Panc1 (cell line): ENCODE data around the gene SF3B1. TPM values are rescaled to one million over a fixed set of nuclear protein-coding genes. Genes with fewer than 3 reads are reported as not detected.
"Not testable (repeated sequence)": the region's sequence is repeated elsewhere in the genome, so short reads cannot be mapped to it uniquely, and the experiment has no call there.

Experiments used
- ATAC-seq: fragments of 200-7000 bp; cut with Tn5 transposase; 2 replicates; pipeline ENCODE4 v1.9.1; 2020; ENCODE audit warnings: mild to moderate bottlenecking, moderate library complexity
- BruUV-seq: library from RNA; stranded (reverse); fragments of 400-500 nt; replicated peaks from 2 replicates; lab custom pipeline; 2021; lab: Mats Ljungman, UMichigan
- CTCF ChIA-PET: fragments of 300-600 bp; sonication (Branson Sonifier 250); formaldehyde crosslinking; loops from one replicate; lab custom pipeline; 2022; ENCODE audit warnings: antibody characterized with exemption; lab: Charles Lee
- POLR2A ChIA-PET: fragments of 300-600 bp; sonication (Branson Sonifier 250); formaldehyde crosslinking; loops from one replicate; lab custom pipeline; 2022; ENCODE audit warnings: antibody characterized with exemption; lab: Charles Lee
- DNase-seq: peaks from one replicate; pipeline ENCODE4 v3.0.0-alpha.2; 2010; ENCODE audit warnings: low read depth, low spot score
- H3K27ac ChIP-seq: 2 replicates; pipeline ENCODE4 v1.5.1; 2011; ENCODE audit warnings: mild to moderate bottlenecking, low read length, inconsistent platforms
- H3K27me3 ChIP-seq: fragments of 200-500 bp; sonication (Bioruptor generic); 2 replicates; pipeline ENCODE4 v1.6.0; 2014; ENCODE audit warnings: low read length, inconsistent platforms; ENCODE audit not compliant: control insufficient read depth, insufficient read depth
- H3K36me3 ChIP-seq: fragments of 200-500 bp; sonication (Bioruptor generic); 2 replicates; pipeline ENCODE4 v1.5.1; 2014; ENCODE audit warnings: inconsistent platforms, mild to moderate bottlenecking, low read length, moderate library complexity; ENCODE audit not compliant: control insufficient read depth, insufficient read depth
- H3K4me1 ChIP-seq: 2 replicates; pipeline ENCODE4 v1.5.1; 2011; ENCODE audit warnings: inconsistent platforms, mild to moderate bottlenecking, low read length, moderate library complexity; ENCODE audit not compliant: control insufficient read depth, insufficient read depth
- H3K4me3 ChIP-seq, 2 experiments: 2 replicates each; pipeline ENCODE4 v1.5.1; 2011 to 2012; ENCODE audit warnings: low read depth in 2 of 2, low read length in 2 of 2, mild to moderate bottlenecking in 2 of 2, inconsistent platforms in 1 of 2, moderate library complexity in 1 of 2
- H3K9me3 ChIP-seq: fragments of 200-500 bp; sonication (Bioruptor generic); 2 replicates; pipeline ENCODE4 v1.5.1; 2014; ENCODE audit warnings: low read depth, mild to moderate bottlenecking, inconsistent platforms, low read length, moderate library complexity; ENCODE audit not compliant: control insufficient read depth, insufficient read depth
- CTCF ChIP-seq: fragments of 450-650 bp; IDR thresholded peaks from 2 replicates; pipeline ENCODE4 v1.5.1; 2017; ENCODE audit warnings: mild to moderate bottlenecking
- POLR2AphosphoS5 ChIP-seq: IDR thresholded peaks from 2 replicates; pipeline ENCODE4 v1.6.1; 2012; ENCODE audit warnings: mild to moderate bottlenecking, low read depth, low read length, moderate library complexity
- REST ChIP-seq, 2 experiments: IDR thresholded peaks; 2 replicates each; pipeline ENCODE4 v1.6.1; 2011 to 2012; ENCODE audit warnings: low read depth in 2 of 2, control low read depth in 1 of 2, low read length in 1 of 2, mild to moderate bottlenecking in 1 of 2, moderate library complexity in 1 of 2; ENCODE audit not compliant: insufficient read depth in 1 of 2
- SIN3A ChIP-seq: IDR thresholded peaks from 2 replicates; pipeline ENCODE4 v1.6.1; 2012; ENCODE audit warnings: low read depth, mild to moderate bottlenecking, low read length, moderate library complexity, borderline replicate concordance; ENCODE audit not compliant: insufficient read depth
- TCF7L2 ChIP-seq: IDR thresholded peaks from 2 replicates; pipeline ENCODE4 v1.6.1; 2011; ENCODE audit warnings: mild to moderate bottlenecking, low read depth, low read length, inconsistent platforms
- in situ Hi-C: cut with HindIII; loops from 2 replicates; pipeline ENCODE4 v1.10.0; 2016; ENCODE audit warnings: low sequenced_read_pairs, low pct_unique_long_range_greater_than_20kb
- intact Hi-C: fragments of 100-400 bp; cut with micrococcal nuclease; formaldehyde crosslinking; loops from one replicate; pipeline ENCODE4 v1.10.0; 2022; ENCODE audit not compliant: unreplicated experiment
- total RNA-seq: library from RNA; stranded (reverse); gene quantifications from one replicate; pipeline ENCODE4 v1.2.1, GENCODE V29; 2021; ENCODE audit not compliant: unreplicated experiment

The SF3B1 gene
- total RNA-seq, 1 experiment from 2014 or later, result 275 TPM

GRCh38 chr2:197381641-197382040 lies 53.2 kb downstream of the SF3B1 start:
- H3K36me3 ChIP-seq, result no peaks in the 10 kb centered on the region
- ATAC-seq (no peak), DNase-seq (no peak)
- in situ Hi-C loops (no loop called here), intact Hi-C loops (loop anchor here (5.0 kb wide), 1 partner anchor 396 kb away; no protein-coding TSS in a partner anchor)
- H3K4me3 ChIP-seq, result no peak overlapping the region
- ChIA-PET POLR2A (interaction anchor here (0.7 kb wide), 1 partner anchor 153 kb away, joined by 10 read pairs; no protein-coding TSS in a partner anchor), CTCF (no interaction called here)
- no peak for TF ChIP-seq REST (IDR thresholded peaks at IDR 0.05; ENCODE audit: insufficient read depth in 1 of 2, low read depth in 2 of 2, low read length in 1 of 2)
- TF ChIP-seq POLR2AphosphoS5, result no peak
- no peak for TF ChIP-seq TCF7L2
- no peak for TF ChIP-seq SIN3A
- TF ChIP-seq CTCF, result no peak
- no peaks in the 10 kb centered on the region for H3K4me1 ChIP-seq
- no peaks in the 10 kb centered on the region for H3K27me3 ChIP-seq
- H3K27ac ChIP-seq, result no peak overlapping the region
- H3K9me3 ChIP-seq, result no peaks in the 10 kb centered on the region
- BruUV-seq, result no TSS peak

- H3K9me3 ChIP-seq, H3K4me3 ChIP-seq, H3K36me3 ChIP-seq, in situ Hi-C loops, H3K4me1 ChIP-seq, ATAC-seq, H3K27me3 ChIP-seq, H3K27ac ChIP-seq, BruUV-seq, DNase-seq: not testable (repeated sequence)
- POLR2A ChIA-PET, result interaction anchor here (0.7 kb wide), 2 partner anchors 165 to 397 kb away, joined by 6 to 10 read pairs; no protein-coding TSS in a partner anchor
- intact Hi-C loops, result loop anchor here (2.0 to 5.0 kb wide), 4 partner anchors 189 to 397 kb away; no protein-coding TSS in a partner anchor
- CTCF ChIA-PET, result interaction anchor here (0.6 to 0.7 kb wide), 2 partner anchors 108 to 366 kb away, joined by 4 to 10 read pairs; no protein-coding TSS in a partner anchor
Observed at GRCh38 chr2:197379918-197380309, 54.9 kb downstream of the SF3B1 start.

GRCh38 chr2:197379308-197379917 lies 55.4 kb downstream of the SF3B1 start:
- DNase-seq, in situ Hi-C loops, ATAC-seq, H3K9me3 ChIP-seq, H3K4me3 ChIP-seq, H3K27me3 ChIP-seq, H3K27ac ChIP-seq, H3K4me1 ChIP-seq, H3K36me3 ChIP-seq, BruUV-seq: not testable (repeated sequence)
- intact Hi-C loops, result loop anchor here (2.0 to 5.0 kb wide), 3 partner anchors 189 to 367 kb away; no protein-coding TSS in a partner anchor
- POLR2A ChIA-PET, result interaction anchor here (0.7 kb wide), 1 partner anchor 165 kb away, joined by 6 read pairs; no protein-coding TSS in a partner anchor
- CTCF ChIA-PET, result interaction anchor here (0.7 kb wide), 1 partner anchor 365 kb away, joined by 10 read pairs; no protein-coding TSS in a partner anchor
